Esophagus squamous epithelium (tissue), 4 donors: Measurements from ENCODE around the gene ULBP1.
"Not testable (repeated sequence)": the region's sequence is repeated elsewhere in the genome, so short reads cannot be mapped to it uniquely, and the experiment has no call there.

ENCODE experiments used
- POLR2A ChIP-seq, 4 donors: fragments of 450-650 bp; IDR thresholded peaks; one replicate each; pipeline ENCODE4 v1.6.1; 2017; ENCODE audit warnings: antibody characterized with exemption in 4 of 4, mild to moderate bottlenecking in 4 of 4, moderate library complexity in 3 of 4
- TF ChIP-seq, protein P1 (sequence below), 6 experiments: fragments of 450-650 bp in 4 of 6; fragments of 200-600 bp in 2 of 6; sonication (generic) in 2 of 6; IDR thresholded peaks; one replicate each; pipeline ENCODE4 v1.5.1; 2016 to 2019; ENCODE audit warnings: antibody characterized with exemption in 6 of 6, mild to moderate bottlenecking in 4 of 6, moderate library complexity in 4 of 6

DNA sequence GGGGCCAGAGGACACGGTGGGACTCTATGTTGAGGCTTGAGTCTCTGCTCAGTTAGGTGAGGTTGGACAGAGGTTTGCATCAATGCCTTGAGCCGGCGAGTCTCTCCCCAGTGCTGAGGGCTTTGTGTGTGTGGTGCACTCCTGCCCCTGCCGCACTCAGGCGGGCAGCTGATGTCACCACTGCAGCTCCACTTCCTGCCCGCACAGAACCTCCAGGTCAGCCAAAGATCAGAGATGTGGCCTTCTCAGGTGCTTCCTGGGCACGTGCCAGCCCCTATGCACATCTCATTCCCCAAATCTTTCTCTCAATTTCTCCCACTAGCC is 27.7 kb downstream of the ULBP1 start:
- TF ChIP-seq, protein P1, sequence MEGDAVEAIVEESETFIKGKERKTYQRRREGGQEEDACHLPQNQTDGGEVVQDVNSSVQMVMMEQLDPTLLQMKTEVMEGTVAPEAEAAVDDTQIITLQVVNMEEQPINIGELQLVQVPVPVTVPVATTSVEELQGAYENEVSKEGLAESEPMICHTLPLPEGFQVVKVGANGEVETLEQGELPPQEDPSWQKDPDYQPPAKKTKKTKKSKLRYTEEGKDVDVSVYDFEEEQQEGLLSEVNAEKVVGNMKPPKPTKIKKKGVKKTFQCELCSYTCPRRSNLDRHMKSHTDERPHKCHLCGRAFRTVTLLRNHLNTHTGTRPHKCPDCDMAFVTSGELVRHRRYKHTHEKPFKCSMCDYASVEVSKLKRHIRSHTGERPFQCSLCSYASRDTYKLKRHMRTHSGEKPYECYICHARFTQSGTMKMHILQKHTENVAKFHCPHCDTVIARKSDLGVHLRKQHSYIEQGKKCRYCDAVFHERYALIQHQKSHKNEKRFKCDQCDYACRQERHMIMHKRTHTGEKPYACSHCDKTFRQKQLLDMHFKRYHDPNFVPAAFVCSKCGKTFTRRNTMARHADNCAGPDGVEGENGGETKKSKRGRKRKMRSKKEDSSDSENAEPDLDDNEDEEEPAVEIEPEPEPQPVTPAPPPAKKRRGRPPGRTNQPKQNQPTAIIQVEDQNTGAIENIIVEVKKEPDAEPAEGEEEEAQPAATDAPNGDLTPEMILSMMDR (IDR thresholded peaks at IDR 0.05), result not testable (repeated sequence)
- TF ChIP-seq POLR2A (IDR thresholded peaks at IDR 0.05), result not testable (repeated sequence)
